Left lung (tissue), 10 donors: ENCODE measurements around the gene CYTH3. TPM values are rescaled to one million over a fixed set of nuclear protein-coding genes. Genes with fewer than 3 reads are reported as not detected.

ENCODE experiments used
- ATAC-seq: fragments of 200-7000 bp; cut with Tn5 transposase; one replicate; pipeline ENCODE4 v1.9.1; 2020; ENCODE audit warnings: moderate library complexity
- DNase-seq, 4 donors: peaks; one replicate each; pipeline ENCODE4 v3.0.0-alpha.2; 2013 to 2020
- H3K27ac ChIP-seq, 2 donors: fragments of 200-600 bp; sonication (generic) in 1 of 2; one replicate each; pipeline versions ENCODE4 v1.5.0 to v1.8.0; 2020 to 2021
- H3K27me3 ChIP-seq, 2 donors: fragments of 200-600 bp; sonication (generic) in 1 of 2; one replicate each; pipeline versions ENCODE4 v1.5.0 to v1.8.0; 2020 to 2021
- H3K36me3 ChIP-seq, 2 donors: fragments of 200-600 bp; sonication (generic) in 1 of 2; one replicate each; pipeline versions ENCODE4 v1.5.0 to v1.8.0; 2020 to 2021
- H3K4me1 ChIP-seq, 2 donors: fragments of 200-600 bp; one replicate each; pipeline ENCODE4 v1.8.0; 2021
- H3K4me3 ChIP-seq, 2 donors: fragments of 200-600 bp; sonication (generic) in 1 of 2; one replicate each; pipeline versions ENCODE4 v1.5.0 to v1.8.0; 2020 to 2021; ENCODE audit warnings: mild to moderate bottlenecking in 1 of 2
- H3K9me3 ChIP-seq, 2 donors: fragments of 200-600 bp; sonication (generic) in 1 of 2; one replicate each; pipeline versions ENCODE4 v1.5.0 to v1.8.0; 2020 to 2021
- CTCF ChIP-seq, 2 donors: fragments of 200-600 bp; sonication (generic) in 1 of 2; IDR thresholded peaks; one replicate each; pipeline versions ENCODE4 v1.5.0 to v1.8.0; 2021; ENCODE audit warnings: antibody characterized with exemption in 2 of 2
- intact Hi-C, 2 donors: fragments of 100-400 bp; cut with DNase I; formaldehyde crosslinking; loops; one replicate each; pipeline versions ENCODE4 v1.11.2 to v1.14.2; 2022
- polyA plus RNA-seq, 6 donors: library from polyadenylated mRNA; unstranded; fragments of 120-200 nt; gene quantifications; one replicate each; pipeline ENCODE4 v1.2.1, GENCODE V29; 2013; ENCODE audit not compliant: insufficient read length in 6 of 6
- total RNA-seq, 2 donors: library from RNA; stranded (reverse); fragmentation: NEBNext Ultra II Directional; extraction: Animal tissue kit (Norgen Biotek cat#: 25700); gene quantifications; one replicate each; pipeline ENCODE4 v1.2.1, GENCODE V29; 2021
- donor health status: DM: no; HTN: yes; CAD: no.
- donor health status: DM: no; HTN: no; CAD: no.

Gene CYTH3
- total and polyA plus RNA-seq, 8 donors: 20.7 to 29.8 (median 25.8) TPM

GRCh38 chr7:6157685-6158423, 114.6 kb downstream of the CYTH3 start:
- no peak for TF ChIP-seq CTCF (IDR thresholded peaks at IDR 0.05)
- no peaks in the 10 kb centered on the region for H3K27me3 ChIP-seq
- H3K4me1 ChIP-seq: peaks cover 0 to 7% of the 10 kb centered on the region in 2 donors
- no peaks in the 10 kb centered on the region for H3K9me3 ChIP-seq
- intact Hi-C loops: loop anchor here in 1 of 2 donors (5.0 kb wide), 1 partner anchor 164 kb away; no protein-coding TSS in a partner anchor
- no peak overlapping the region for H3K27ac ChIP-seq
- no peak overlapping the region for H3K4me3 ChIP-seq
- ATAC-seq (no peak), DNase-seq (no peak)
- H3K36me3 ChIP-seq: peaks cover 0 to 96% of the 10 kb centered on the region in 2 donors

DNA sequence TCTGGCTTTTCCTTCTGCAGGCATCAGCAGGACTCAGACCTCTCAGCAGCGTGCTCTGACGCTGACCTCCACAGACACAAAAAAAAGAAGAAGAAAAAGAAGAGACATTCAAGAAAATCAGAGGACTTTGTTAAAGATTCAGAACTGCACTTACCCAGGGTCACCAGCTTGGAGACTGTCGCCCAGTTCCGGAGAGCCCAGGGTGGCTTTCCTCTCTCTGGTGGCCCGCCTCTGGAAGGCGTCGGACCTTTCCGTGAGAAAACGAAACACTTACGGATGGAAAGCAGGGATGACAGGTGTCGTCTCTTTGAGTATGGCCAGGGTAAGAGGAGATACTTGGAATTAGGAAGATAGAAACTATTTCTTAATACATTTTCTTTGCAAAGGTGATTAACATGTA, 115.7 kb downstream of the CYTH3 start:
- peaks cover 0 to 7% of the 10 kb centered on the region in 2 donors for H3K4me1 ChIP-seq
- H3K27me3 ChIP-seq: no peaks in the 10 kb centered on the region
- peaks cover 0 to 96% of the 10 kb centered on the region in 2 donors for H3K36me3 ChIP-seq
- H3K9me3 ChIP-seq: no peaks in the 10 kb centered on the region
- DNase-seq (no peak), ATAC-seq (no peak)
- intact Hi-C loops: loop anchor here in 1 of 2 donors (5.0 kb wide), 1 partner anchor 166 kb away; no protein-coding TSS in a partner anchor
- no peak overlapping the region for H3K4me3 ChIP-seq
- no peak for TF ChIP-seq CTCF (IDR thresholded peaks at IDR 0.05)
- H3K27ac ChIP-seq: no peak overlapping the region

DNA sequence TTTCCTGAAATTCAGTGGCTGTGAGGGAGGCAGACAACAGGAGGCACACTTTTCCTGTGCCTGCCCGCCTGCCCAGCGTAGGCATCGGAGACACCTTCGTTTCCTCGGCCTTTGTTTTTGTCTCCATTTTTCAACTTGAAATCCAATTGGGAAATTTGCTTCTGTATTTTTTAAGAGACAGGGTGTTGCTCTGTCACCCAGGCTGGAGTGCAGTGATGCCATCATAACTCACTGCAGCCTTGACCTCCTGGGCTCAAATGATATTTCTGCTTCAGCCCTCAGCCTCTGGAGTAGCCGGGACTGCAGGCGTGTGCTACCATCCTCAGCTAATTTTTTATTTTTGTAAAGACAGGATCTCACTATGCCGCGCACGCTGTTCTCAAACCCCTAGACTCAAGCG, 116.8 kb downstream of the CYTH3 start:
- ATAC-seq: no peak
- no peak overlapping the region for H3K4me3 ChIP-seq
- intact Hi-C loops: loop anchor here in 1 of 2 donors (5.0 kb wide), 1 partner anchor 167 kb away; no protein-coding TSS in a partner anchor
- no peaks in the 10 kb centered on the region for H3K27me3 ChIP-seq
- no peak for TF ChIP-seq CTCF (IDR thresholded peaks at IDR 0.05)
- no peaks in the 10 kb centered on the region for H3K9me3 ChIP-seq
- H3K4me1 ChIP-seq: peaks cover 0 to 7% of the 10 kb centered on the region in 2 donors
- H3K27ac ChIP-seq: no peak overlapping the region
- peaks cover 0 to 97% of the 10 kb centered on the region in 2 donors for H3K36me3 ChIP-seq
- DNase-seq: no peak

DNA sequence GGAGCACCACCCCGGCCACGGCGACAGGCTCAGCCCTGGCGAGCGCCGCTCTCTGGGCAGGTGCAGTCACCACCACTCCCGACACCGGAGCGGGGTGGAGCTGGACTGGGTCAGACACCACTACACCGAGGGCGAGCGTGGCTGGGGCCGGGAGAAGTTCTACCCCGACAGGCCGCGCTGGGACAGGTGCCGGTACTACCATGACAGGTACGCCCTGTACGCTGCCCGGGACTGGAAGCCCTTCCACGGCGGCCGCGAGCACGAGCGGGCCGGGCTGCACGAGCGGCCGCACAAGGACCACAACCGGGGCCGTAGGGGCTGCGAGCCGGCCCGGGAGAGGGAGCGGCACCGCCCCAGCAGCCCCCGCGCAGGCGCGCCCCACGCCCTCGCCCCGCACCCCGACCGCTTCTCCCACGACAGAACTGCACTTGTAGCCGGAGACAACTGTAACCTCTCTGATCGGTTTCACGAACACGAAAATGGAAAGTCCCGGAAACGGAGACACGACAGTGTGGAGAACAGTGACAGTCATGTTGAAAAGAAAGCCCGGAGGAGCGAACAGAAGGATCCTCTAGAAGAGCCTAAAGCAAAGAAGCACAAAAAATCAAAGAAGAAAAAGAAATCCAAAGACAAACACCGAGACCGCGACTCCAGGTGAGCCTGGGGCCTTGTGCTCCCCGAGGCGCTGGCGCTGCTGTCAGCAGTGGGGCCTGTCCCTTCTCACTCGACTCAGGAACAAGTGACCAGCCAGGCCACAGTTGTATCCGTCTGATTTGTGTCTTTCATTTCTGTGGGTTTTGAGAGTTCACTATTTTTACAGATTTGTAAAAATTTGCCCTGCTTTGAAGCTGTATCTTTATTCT, 117.7 kb downstream of the CYTH3 start:
- Histone ChIP-seq H3K36me3 (peaks cover 0 to 100% of the 10 kb centered on the region in 2 donors), H3K27ac (no peak overlapping the region), H3K27me3 (no peaks in the 10 kb centered on the region), H3K4me3 (no peak overlapping the region), H3K4me1 (peaks cover 0 to under 1% of the 10 kb centered on the region in 2 donors), H3K9me3 (no peaks in the 10 kb centered on the region)
- intact Hi-C loops: loop anchor here in 1 of 2 donors (5.0 kb wide), 1 partner anchor 168 kb away; no protein-coding TSS in a partner anchor
- no peak for DNase-seq
- no peak for ATAC-seq
- no peak for TF ChIP-seq CTCF (IDR thresholded peaks at IDR 0.05)
